Neural cell (in vitro differentiated cells): ENCODE data around the gene KRTAP10-6. TPM values are rescaled to one million over a fixed set of nuclear protein-coding genes. Genes with fewer than 3 reads are reported as not detected.

Experiments
- H2AFZ ChIP-seq: fragments of 200-600, 300-800 bp; sonication (generic), shearing (Covaris generic); 2 replicates; pipeline ENCODE4 v1.6.0; 2014; ENCODE audit warnings: low read depth, mild to moderate bottlenecking, antibody characterized with exemption, low read length, moderate library complexity
- H3F3A ChIP-seq: fragments of 200-600 bp; shearing (Covaris generic); 2 replicates; pipeline ENCODE4 v1.6.1; 2016; ENCODE audit warnings: mild to moderate bottlenecking, moderate library complexity, mixed read lengths, antibody characterized with exemption, low read length; ENCODE audit not compliant: insufficient read depth, poor library complexity, severe bottlenecking
- H3K27ac ChIP-seq: fragments of 200-600, 300-800 bp; sonication (generic), shearing (Covaris generic); 2 replicates; pipeline ENCODE4 v1.5.1; 2014; ENCODE audit warnings: mild to moderate bottlenecking, low read length, moderate library complexity
- H3K27me3 ChIP-seq: fragments of 300-800, 200-600 bp; sonication (generic), shearing (Covaris generic); 2 replicates; pipeline ENCODE4 v1.6.0; 2014; ENCODE audit warnings: mild to moderate bottlenecking, low read depth, low read length, moderate library complexity; ENCODE audit not compliant: insufficient read depth
- H3K36me3 ChIP-seq: fragments of 300-800, 200-600 bp; sonication (generic), shearing (Covaris generic); 2 replicates; pipeline ENCODE4 v1.5.1; 2014; ENCODE audit warnings: mild to moderate bottlenecking, antibody characterized with exemption, low read length, moderate library complexity; ENCODE audit not compliant: insufficient read depth
- H3K4me2 ChIP-seq: fragments of 300-800, 200-600 bp; sonication (generic), shearing (Covaris generic); 2 replicates; pipeline ENCODE4 v1.6.0; 2014; ENCODE audit warnings: mild to moderate bottlenecking, low read length
- H3K4me3 ChIP-seq: fragments of 300-800, 200-600 bp; sonication (generic), shearing (Covaris generic); 2 replicates; pipeline ENCODE4 v1.5.1; 2014; ENCODE audit warnings: mild to moderate bottlenecking, low read length, moderate library complexity
- H3K79me2 ChIP-seq: fragments of 200-600 bp; shearing (Covaris generic); replicated peaks from 2 replicates; pipeline ENCODE4 v1.6.0; 2014; ENCODE audit warnings: mild to moderate bottlenecking, low read length, moderate library complexity; ENCODE audit not compliant: insufficient read depth
- H3K9ac ChIP-seq: fragments of 300-800, 200-600 bp; sonication (generic), shearing (Covaris generic); 2 replicates; pipeline ENCODE4 v1.6.1; 2016; ENCODE audit warnings: mild to moderate bottlenecking, low read length, mixed read lengths
- H3K9me2 ChIP-seq: fragments of 200-600 bp; shearing (Covaris generic); 2 replicates; pipeline ENCODE4 v1.6.1; 2016; ENCODE audit warnings: mild to moderate bottlenecking, low read length, mixed read lengths; ENCODE audit not compliant: insufficient read depth
- H3K9me3 ChIP-seq: fragments of 200-600, 300-800 bp; sonication (generic), shearing (Covaris generic); 2 replicates; pipeline ENCODE4 v1.6.1; 2016; ENCODE audit warnings: mild to moderate bottlenecking, mixed run types, low read length, moderate library complexity, mixed read lengths
- H4K20me1 ChIP-seq: fragments of 200-600 bp; shearing (Covaris generic); 2 replicates; pipeline ENCODE4 v1.6.1; 2016; ENCODE audit warnings: mild to moderate bottlenecking, mixed run types; ENCODE audit not compliant: insufficient read depth
- CTCF ChIP-seq: fragments of 450-650 bp; IDR thresholded peaks from 2 replicates; pipeline ENCODE4 v1.5.1; 2014; ENCODE audit warnings: antibody characterized with exemption, mild to moderate bottlenecking, moderate library complexity; ENCODE audit not compliant: poor library complexity, severe bottlenecking
- EP300 ChIP-seq: fragments of 450-650 bp; conservative IDR thresholded peaks from 2 replicates; pipeline ENCODE4 v1.6.1; 2014; ENCODE audit warnings: antibody characterized with exemption, mild to moderate bottlenecking, moderate library complexity; ENCODE audit not compliant: poor library complexity, severe bottlenecking
- EZH2 ChIP-seq: fragments of 200-600, 300-800 bp; shearing (Covaris generic), sonication (generic); IDR thresholded peaks from 2 replicates; pipeline ENCODE4 v1.6.1; 2014; ENCODE audit warnings: antibody characterized with exemption, low read length, borderline replicate concordance, mild to moderate bottlenecking; ENCODE audit not compliant: insufficient read depth, poor library complexity, severe bottlenecking
- MXI1 ChIP-seq: fragments of 450-650 bp; conservative IDR thresholded peaks from 2 replicates; pipeline ENCODE4 v1.6.1; 2014; ENCODE audit warnings: antibody characterized with exemption, mild to moderate bottlenecking; ENCODE audit not compliant: poor library complexity, severe bottlenecking
- POLR2AphosphoS5 ChIP-seq: IDR thresholded peaks from 2 replicates; pipeline ENCODE4 v1.6.1; 2012
- RAD21 ChIP-seq: fragments of 450-650 bp; conservative IDR thresholded peaks from 2 replicates; pipeline ENCODE4 v1.6.1; 2014; ENCODE audit warnings: antibody characterized with exemption, mild to moderate bottlenecking, moderate library complexity
- REST ChIP-seq: IDR thresholded peaks from 2 replicates; pipeline ENCODE4 v1.6.1; 2012; ENCODE audit warnings: borderline replicate concordance
- SMC3 ChIP-seq: fragments of 450-650 bp; conservative IDR thresholded peaks from 2 replicates; pipeline ENCODE4 v1.6.1; 2014; ENCODE audit warnings: antibody characterized with exemption, mild to moderate bottlenecking, moderate library complexity; ENCODE audit not compliant: poor library complexity
- TAF1 ChIP-seq: IDR thresholded peaks from 2 replicates; pipeline ENCODE4 v1.6.1; 2012; ENCODE audit warnings: low read depth
- polyA plus RNA-seq: library from polyadenylated mRNA; depleted of rRNA; stranded (reverse); fragments of >200 nt; gene quantifications from 2 replicates; pipeline ENCODE4 v1.2.3, GENCODE V29; 2014

The KRTAP10-6 gene
- polyA plus RNA-seq, 1 donor from 2014 or later: not detected

GRCh38 chr21:44603109-44603875, 11.0 kb upstream of the KRTAP10-6 start:
- Histone ChIP-seq H4K20me1 (no peaks in the 10 kb centered on the region), H2AFZ (no peak overlapping the region), H3K79me2 (no peaks in the 10 kb centered on the region), H3K27me3 (no peaks in the 10 kb centered on the region), H3K9ac (no peak overlapping the region), H3K9me2 (no peaks in the 10 kb centered on the region), H3K9me3 (peaks cover 4% of the 10 kb centered on the region), H3K27ac (no peak overlapping the region), H3K4me2 (no peak overlapping the region), H3K36me3 (no peaks in the 10 kb centered on the region), H3F3A (no peaks in the 10 kb centered on the region), H3K4me3 (no peak overlapping the region)
- TF ChIP-seq RAD21 (no peak), CTCF (no peak), EZH2 (no peak), POLR2AphosphoS5 (no peak), MXI1 (no peak), REST (no peak), TAF1 (no peak), EP300 (no peak), SMC3 (no peak)

- Histone ChIP-seq H3K4me3 (no peak overlapping the region), H2AFZ (no peak overlapping the region), H3F3A (no peaks in the 10 kb centered on the region), H3K4me2 (no peak overlapping the region), H3K9ac (no peak overlapping the region), H3K79me2 (no peaks in the 10 kb centered on the region), H3K9me2 (no peaks in the 10 kb centered on the region), H4K20me1 (no peaks in the 10 kb centered on the region), H3K36me3 (no peaks in the 10 kb centered on the region), H3K9me3 (peaks cover 4% of the 10 kb centered on the region), H3K27me3 (no peaks in the 10 kb centered on the region), H3K27ac (no peak overlapping the region)
- TF ChIP-seq CTCF (no peak), TAF1 (no peak), EZH2 (no peak), MXI1 (no peak), EP300 (no peak), POLR2AphosphoS5 (no peak), SMC3 (no peak), REST (no peak), RAD21 (no peak)
Observed at GRCh38 chr21:44602463-44602850, 10.2 kb upstream of the KRTAP10-6 start.
